Dermis microvascular lymphatic vessel endothelial cell (primary cell): Measurements from ENCODE around the gene GPR137. TPM values are rescaled to one million over a fixed set of nuclear protein-coding genes. Genes with fewer than 3 reads are reported as not detected.
"Not testable (repeated sequence)": the region's sequence is repeated elsewhere in the genome, so short reads cannot be mapped to it uniquely, and the experiment has no call there.

Source experiments
- DNase-seq, 2 donors: peaks; one replicate each; pipeline versions ENCODE4 v3.0.0 to v3.0.0-alpha.2; 2010; ENCODE audit warnings: low read depth in 2 of 2
- total RNA-seq: library from RNA; depleted of rRNA; stranded (reverse); fragments of >200 nt; gene quantifications from 2 replicates; pipeline ENCODE4 v1.2.1, GENCODE V29; 2014

Gene GPR137, protein sequence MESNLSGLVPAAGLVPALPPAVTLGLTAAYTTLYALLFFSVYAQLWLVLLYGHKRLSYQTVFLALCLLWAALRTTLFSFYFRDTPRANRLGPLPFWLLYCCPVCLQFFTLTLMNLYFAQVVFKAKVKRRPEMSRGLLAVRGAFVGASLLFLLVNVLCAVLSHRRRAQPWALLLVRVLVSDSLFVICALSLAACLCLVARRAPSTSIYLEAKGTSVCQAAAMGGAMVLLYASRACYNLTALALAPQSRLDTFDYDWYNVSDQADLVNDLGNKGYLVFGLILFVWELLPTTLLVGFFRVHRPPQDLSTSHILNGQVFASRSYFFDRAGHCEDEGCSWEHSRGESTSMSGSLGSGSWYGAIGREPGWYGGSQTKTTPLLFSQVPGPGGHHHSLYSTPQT
- 6.2 and 9.5 TPM in 2 replicates for total RNA-seq

- peak; percentile 49 to 80 for DNase-seq
Measured at GRCh38 chr11:64284962-64285884, at the start of gene GPR137. GPR137 (plus strand) TSS chr11:64285848; CDS start chr11:64286525, 677 bp downstream.

DNA sequence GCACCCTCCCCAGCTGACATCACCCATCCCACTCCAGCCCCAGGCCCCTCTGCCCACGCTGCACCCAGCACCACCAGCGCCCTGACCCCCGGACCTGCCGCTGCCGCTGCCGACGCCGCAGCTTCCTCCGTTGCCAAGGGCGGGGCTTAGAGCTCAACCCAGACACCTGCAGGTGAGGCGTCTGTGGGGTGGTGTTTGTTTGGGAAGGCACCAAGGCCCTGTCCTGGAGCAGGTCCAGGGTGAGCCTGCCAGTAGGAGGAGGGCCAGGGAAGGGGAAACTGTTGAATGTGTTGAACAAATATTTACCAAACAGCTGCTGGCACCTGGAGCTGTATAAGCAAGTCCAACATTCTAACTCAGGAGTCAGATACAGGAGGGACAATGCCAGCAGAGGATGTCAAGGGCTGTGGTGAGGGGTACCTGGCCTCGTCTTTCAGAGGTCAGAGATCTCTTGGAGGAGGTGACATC lies 48.1 kb upstream of the GPR137 start:
- DNase-seq: no peak

- DNase-seq: no peak
Measured at GRCh38 chr11:64238076-64238475, 47.6 kb upstream of the GPR137 start.

- no peak for DNase-seq
Measured at GRCh38 chr11:64238999-64239398, 46.6 kb upstream of the GPR137 start.

DNA sequence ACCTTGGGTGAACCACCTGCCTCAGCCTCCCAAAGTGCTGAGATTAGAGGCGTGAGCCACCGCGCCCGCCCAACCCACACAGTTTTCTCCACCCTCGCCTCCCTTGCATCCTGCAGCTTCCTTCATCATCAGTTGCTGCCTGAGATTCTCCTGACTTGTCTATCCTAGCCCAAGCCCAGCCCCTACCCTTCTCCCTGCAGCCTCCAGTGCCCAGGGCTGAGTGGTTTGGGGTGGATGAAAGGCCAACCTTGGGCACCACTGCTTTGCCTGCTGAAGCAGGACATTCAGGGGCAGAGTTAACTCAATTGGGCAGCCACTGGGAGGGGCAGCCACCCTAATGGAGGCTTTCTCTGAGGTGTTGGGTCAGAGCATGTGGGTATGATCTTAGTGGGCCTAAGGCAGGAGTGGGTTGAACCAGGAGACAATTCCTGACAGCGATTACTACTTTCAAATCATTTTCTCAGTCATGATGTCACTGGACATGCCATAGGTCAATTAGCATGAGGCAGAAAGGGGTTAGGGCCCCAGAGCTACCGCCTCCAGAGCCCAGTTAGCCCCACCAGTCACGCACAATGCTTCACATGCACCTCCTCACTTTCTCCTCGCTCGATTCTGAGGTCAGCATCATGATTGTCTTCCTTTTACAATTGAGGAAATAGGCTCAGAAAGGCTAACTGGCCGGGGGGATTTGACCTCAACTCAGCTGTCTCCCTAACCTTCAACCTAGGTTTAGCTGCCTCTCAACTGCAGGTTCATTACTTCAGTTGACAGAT lies 45.8 kb upstream of the GPR137 start:
- no peak for DNase-seq

DNA sequence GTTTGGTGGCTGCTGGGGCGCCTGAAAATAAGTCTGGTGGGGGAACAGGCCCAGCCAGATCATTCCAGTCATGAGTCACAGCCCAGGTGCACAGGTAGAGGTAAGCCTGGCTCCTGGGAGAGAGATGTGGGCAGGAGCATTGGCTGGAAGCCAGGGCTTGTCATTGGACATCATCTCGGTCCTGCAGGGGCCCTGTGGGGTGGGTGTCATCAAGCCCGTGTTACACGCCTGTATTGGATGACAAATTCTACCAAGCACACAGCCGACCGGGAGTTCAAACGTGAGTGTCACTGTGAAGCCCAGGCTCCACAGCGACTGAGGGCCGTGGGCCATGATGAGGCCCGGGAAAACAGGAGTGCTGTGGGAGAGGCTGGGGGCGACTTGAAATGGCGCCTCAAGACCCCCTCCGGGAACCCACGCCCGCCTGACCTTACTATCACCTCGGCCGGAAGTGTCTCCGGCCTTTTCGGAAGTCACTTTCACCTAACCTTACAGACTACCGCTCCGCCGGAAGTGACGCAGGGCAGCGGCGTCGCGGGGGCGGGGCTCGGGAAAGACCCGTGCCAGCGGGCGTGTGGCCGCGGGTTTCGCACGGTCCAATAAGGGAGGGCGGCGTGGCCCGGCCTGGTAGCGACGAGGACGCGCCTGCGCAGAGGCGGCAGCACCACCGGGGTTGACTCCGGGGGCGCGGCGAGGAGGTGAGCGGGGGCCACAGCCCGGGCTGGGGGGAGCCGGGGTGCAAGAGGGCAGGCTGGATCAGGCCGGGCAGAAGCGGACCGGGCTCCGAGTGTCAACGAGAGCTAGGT lies 45.0 kb upstream of the GPR137 start, which contains the start of gene FKBP2:
FKBP2 (plus strand) TSS at position 661 of the 806 bp plus-strand sequence. CDS start 1,293 bp downstream, outside the sequence.
- peak; percentile 91 to 97 for DNase-seq

DNA sequence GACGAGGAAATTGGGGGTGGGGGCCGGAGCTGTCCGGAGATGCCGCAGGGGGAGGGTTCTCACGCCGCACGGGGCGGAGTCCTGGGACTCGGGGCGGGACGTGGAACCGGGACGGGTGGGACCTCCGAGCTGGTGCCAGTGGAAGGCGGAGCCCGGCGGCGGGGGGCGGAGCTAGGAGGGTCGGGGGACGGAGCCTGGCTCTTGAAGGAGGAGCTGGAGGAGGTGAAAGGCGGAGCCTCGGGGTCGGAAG lies 44.5 kb upstream of the GPR137 start:
- peak in 1 of 2 donors; percentile 96 for DNase-seq

DNA sequence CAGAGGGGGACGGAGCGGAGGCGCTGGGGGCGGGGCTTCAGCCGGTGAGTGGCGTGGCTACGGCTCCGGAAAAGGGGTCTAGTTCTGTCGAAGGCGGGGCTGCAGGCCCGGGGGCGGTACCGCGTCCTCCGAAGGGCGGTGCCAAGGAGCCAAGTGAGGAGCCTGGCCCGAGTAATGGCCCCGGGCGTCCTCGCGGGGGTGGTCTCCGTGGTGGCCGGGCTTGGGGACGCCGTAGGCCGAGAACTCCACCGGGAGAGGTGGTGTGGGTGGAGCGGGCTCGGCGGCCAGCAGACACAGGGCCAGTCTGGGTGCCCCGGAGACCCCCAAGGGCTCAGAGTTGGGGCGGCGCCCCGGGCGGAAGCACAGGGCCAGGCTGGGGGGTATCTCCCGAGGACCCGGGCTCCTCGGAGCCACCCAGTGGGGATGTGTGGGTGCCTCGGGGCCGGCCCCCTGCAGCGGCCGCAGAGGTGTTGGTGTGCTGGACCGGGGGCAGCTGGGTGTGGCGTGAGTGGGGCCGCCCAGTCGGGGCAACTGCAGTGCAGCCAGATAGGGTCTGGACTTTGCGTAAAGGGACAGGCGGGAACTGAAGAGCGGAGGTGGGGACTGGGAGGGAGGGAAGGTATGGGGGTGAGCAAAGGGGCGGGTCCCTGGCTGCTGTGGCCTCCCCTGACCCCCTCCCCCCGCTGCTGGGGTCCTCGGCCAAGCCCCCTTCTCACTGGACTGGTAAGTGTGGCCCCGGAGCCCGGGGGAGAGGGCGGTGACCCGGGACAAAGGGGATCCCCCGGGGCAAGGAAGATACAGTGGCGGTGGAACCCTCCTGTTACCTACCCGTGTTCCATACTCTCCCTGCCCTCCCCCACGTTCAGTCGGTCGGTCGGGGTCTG lies 43.9 kb upstream of the GPR137 start:
- DNase-seq: peak in 1 of 2 donors; percentile 100

DNA sequence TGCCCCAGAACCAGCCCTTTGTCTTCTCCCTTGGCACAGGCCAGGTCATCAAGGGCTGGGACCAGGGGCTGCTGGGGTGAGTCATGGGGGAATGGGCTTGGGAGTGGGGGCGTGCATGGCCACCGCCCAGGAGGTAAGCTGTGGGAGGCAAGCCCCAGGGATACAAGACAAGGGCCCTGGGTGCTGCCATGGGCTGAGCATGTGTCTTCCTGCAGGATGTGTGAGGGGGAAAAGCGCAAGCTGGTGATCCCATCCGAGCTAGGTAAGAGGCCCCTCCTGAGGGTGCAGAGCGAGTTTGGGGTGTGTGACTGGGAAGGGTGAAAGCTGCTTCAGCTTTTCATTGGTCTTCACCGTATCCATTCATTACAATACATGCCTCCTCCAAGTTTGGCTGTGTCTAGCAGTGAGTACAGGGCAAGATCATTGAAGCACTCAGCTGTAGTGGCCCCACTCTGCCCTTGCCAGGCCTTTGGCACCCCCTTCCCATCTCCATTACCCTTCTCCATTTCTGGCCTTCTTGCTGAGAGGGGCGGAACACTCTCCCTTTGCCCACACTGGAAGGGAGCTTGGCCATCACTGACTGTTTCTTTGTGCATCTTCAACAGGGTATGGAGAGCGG lies 42.3 kb upstream of the GPR137 start:
- DNase-seq: no peak

DNA sequence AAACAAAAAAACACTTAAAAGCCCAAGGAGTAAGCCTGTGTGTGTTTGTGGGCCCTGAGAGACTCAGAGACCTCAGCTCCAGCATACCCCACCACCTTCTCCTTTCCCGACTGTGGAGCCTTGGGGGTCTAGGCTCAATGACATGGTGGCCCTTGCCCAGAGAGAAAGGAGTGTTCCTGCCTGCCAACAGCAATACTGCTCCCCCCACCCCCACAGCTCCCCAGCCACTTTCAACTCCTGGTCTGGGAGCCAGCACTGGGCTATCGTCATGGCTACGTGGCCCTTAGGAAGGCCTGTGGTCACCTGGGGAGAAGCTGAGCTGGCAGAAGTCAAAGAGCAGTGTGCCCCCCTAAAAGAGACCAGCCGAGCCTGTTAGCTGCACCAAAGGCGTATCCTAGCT lies 41.5 kb upstream of the GPR137 start:
- DNase-seq: no peak

DNA sequence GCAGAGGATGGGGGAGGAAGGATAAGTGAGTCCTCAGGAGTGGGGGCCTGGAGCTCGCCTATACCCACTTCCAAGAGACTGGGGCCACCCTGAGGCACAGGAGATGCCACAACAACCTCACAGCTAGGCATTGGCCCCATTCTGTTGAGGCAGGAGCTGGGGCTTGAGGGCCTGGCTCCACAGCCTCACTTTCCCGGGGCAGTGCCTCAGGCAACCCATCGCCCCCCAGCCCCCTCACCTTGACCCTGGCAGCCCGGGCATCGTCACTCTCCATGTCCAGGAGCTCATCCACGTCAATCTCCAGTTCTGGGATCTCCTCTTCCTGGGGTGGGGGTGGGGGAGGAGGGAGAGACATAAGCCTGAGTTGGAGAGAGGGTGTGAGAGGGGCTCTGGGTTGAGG lies 40.7 kb upstream of the GPR137 start:
- no peak for DNase-seq

- DNase-seq: no peak
Measured at GRCh38 chr11:64245401-64245796, 40.2 kb upstream of the GPR137 start.

GRCh38 chr11:64245797-64246620 lies 39.6 kb upstream of the GPR137 start:
- DNase-seq: peak in 1 of 2 donors; percentile 90

- not testable (repeated sequence) for DNase-seq
Measured at GRCh38 chr11:64246621-64246870, 39.1 kb upstream of the GPR137 start.

DNA sequence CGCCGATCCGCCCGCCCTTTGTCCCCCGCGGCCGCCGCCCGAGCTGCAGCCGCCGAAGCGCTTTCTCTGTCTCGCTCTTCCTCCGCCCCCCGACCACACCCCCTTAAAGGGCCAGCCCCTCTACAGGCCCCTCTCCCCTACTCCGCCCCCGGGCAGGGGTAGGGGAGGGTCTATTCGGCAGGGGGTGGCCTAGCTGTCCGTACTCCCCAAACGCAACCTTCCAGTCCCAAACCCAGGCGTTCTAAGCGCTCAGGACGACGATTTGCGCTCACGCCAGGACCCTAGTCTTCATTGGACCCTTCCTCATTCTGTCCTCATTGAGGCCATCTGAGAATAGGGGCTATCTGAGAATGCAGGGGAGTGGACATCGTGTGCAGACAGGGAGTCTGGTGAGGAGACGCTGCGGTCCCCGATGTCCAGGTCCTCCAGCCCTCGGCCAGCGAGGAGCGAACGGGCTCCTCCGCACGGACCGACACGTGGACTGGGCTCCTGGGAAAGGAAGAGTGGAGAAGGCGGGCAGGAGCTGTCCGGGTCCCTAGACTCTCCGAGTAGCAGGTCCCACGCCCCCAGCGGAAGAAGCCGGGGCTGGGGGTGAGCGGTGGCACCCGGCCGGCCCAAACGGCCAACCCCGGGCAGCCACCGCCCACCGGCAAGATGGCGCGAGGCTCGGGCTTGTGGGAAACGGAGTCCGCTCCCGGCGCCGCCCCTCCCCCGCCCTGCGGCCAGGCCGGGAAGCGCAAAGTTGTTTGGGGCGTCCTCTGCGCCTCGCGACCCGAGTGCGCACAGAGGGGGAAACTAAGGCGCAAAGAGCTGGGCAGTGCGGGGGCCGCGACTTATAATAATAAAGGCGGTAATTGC lies 38.5 kb upstream of the GPR137 start, which contains the start of gene PPP1R14B:
PPP1R14B (minus strand) TSS at position 73 of the 858 bp plus-strand sequence. CDS start 270 bp downstream, outside the sequence.
- DNase-seq: peak; percentile 51 to 89

DNA sequence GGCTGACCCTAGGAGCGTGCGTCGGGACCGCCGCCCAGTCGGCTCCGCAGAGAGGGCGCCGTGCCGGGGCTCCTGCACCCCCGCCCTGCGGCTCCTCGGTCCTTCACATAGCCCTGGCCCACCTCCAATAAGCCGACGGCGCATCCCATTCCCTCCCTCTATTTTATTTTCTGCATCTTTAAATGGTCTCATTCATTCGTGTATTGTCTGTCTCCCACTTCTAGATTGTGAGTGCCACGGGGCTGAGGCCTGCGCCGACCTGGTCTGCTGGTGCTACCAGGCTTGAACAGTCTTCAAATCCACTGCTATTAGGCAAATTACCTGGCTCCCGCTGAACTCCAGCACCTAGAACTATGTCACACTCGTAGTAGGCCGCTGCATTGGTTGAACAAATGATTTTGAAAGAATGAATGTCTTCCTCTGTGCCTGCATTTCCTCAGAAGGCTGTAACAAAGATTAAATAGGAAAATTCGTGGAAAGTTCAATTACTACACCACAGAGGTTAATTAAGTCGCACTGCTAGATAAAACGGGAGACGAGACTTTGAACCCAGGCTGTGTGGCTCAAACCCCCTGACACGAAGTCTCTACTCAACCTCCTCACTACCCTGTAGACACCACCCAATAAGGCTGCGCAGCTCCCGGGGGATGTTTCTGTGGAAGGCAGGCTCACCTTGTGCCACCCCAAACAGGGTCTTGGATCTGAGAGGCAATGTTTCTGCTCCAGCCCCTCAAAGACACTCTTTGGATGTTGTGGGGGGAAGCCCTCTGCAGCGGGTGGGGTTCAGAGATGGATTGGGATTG lies 37.7 kb upstream of the GPR137 start:
- DNase-seq: no peak

DNA sequence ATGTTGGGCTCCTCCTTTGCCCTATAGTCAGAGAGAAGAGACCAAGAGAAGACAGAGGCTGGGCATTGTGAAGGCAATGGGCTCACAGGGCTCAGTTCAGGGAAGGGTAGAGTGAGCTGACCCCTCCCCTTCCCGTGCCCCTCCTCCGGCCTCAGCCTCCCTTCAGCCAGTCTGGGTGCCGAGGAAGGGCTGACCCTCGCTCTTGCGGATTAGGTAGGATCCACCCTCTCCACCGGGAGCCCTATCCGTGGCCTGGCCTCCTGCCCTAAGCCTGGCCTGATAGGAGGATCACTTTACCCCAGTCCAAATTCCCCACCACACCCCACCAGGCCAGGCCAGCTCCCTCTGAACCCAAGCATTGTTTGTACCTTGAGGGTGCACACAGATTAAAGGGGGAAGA lies 37.1 kb upstream of the GPR137 start:
- DNase-seq: no peak
